ENCODE measurements around the gene MMP21.

DNA sequence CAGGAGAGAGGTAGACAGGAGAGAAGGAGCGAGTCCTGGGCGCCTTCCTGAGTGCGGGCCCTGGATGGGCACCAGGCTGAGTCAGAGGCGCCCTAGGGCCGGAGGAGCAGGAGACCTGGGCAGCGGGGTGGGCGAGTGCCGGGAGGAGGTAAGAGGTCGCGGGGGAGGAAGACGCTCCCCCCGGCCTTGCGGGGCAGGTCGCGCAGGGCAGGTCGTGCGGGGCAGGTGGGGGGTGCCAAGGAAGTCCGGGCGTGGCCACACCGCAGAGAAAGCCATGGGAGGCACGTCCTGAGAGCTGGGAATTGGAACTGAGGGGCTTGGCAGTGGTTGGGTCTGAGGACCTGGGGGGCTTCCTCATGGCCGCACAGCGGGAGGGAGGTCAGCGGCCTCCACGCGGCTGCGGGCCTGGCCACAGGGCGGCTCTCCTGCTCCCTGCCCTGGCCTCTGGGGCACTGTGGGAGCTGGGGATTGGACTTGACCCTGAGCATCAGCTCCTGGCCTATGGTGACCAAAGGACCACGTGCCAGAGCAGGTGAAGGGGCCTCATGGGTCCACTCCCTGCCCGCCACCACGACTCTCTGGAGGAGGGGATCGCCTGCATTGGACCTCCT, 935 bp downstream of the MMP21 start:
- TF ChIP-seq, protein P1, sequence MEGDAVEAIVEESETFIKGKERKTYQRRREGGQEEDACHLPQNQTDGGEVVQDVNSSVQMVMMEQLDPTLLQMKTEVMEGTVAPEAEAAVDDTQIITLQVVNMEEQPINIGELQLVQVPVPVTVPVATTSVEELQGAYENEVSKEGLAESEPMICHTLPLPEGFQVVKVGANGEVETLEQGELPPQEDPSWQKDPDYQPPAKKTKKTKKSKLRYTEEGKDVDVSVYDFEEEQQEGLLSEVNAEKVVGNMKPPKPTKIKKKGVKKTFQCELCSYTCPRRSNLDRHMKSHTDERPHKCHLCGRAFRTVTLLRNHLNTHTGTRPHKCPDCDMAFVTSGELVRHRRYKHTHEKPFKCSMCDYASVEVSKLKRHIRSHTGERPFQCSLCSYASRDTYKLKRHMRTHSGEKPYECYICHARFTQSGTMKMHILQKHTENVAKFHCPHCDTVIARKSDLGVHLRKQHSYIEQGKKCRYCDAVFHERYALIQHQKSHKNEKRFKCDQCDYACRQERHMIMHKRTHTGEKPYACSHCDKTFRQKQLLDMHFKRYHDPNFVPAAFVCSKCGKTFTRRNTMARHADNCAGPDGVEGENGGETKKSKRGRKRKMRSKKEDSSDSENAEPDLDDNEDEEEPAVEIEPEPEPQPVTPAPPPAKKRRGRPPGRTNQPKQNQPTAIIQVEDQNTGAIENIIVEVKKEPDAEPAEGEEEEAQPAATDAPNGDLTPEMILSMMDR (conservative IDR thresholded peaks at IDR 0.05 in 1 of 2, IDR thresholded peaks at IDR 0.05 in 1 of 2; ENCODE audit: low read depth in 1 of 2, low read length in 2 of 2): no peak
- TF ChIP-seq EZH2 (IDR thresholded peaks at IDR 0.05; ENCODE audit: low read length, missing control alignments): no peak
